Body of pancreas (tissue), 4 donors: Measurements from ENCODE around the gene TNFRSF8. TPM values are rescaled to one million over a fixed set of nuclear protein-coding genes. Genes with fewer than 3 reads are reported as not detected.

Experiments used
- ATAC-seq: fragments of 150-250 bp; one replicate; pipeline ENCODE4 v1.9.1; 2016
- DNase-seq, 4 donors: peaks; one replicate each; pipeline ENCODE4 v3.0.0-alpha.2; 2019
- H3K27ac ChIP-seq, 4 donors: fragments of 200-600 bp; sonication (generic); 1 replicate in 3 of 4; 2 replicates in 1 of 4; pipeline versions ENCODE4 v1.5.1 to v1.6.1; 2016 to 2019; ENCODE audit warnings: mild to moderate bottlenecking in 1 of 4, mixed read lengths in 1 of 4, moderate library complexity in 1 of 4
- H3K27me3 ChIP-seq, 2 donors: fragments of 200-600 bp; sonication (generic); one replicate each; pipeline ENCODE4 v1.6.0; 2016; ENCODE audit warnings: mild to moderate bottlenecking in 1 of 2
- H3K36me3 ChIP-seq, 2 donors: fragments of 200-600 bp; sonication (generic); replicated peaks in 1 of 2; 2 replicates each; pipeline ENCODE4 v1.5.1; 2016; ENCODE audit warnings: low read depth in 2 of 2; ENCODE audit not compliant: insufficient read depth in 1 of 2
- H3K4me1 ChIP-seq: fragments of 200-600 bp; sonication (generic); one replicate; pipeline ENCODE4 v1.6.0; 2016
- H3K4me3 ChIP-seq, 2 donors: fragments of 200-600 bp; sonication (generic); 1 replicate in 1 of 2; 2 replicates in 1 of 2; pipeline ENCODE4 v1.5.1; 2016 to 2019
- H3K9me3 ChIP-seq, 3 donors: fragments of 200-600 bp; sonication (generic); 1 replicate in 2 of 3; 2 replicates in 1 of 3; pipeline ENCODE4 v1.5.1; 2016
- CTCF ChIP-seq, 7 experiments: fragments of 450-650 bp in 4 of 7; fragments of 200-600 bp in 3 of 7; sonication (generic) in 3 of 7; IDR thresholded peaks; one replicate each; pipeline ENCODE4 v1.5.1; 2016 to 2019; ENCODE audit warnings: antibody characterized with exemption in 7 of 7
- POLR2A ChIP-seq, 3 donors: fragments of 450-650 bp; IDR thresholded peaks; one replicate each; pipeline ENCODE4 v1.6.1; 2016; ENCODE audit warnings: antibody characterized with exemption in 3 of 3, mild to moderate bottlenecking in 2 of 3
- WGBS, 2 donors: methylation state at CpG; one replicate each; pipeline ENCODE4 v1.1.5; 2017; 5-methylcytosine and 5-hydroxymethylcytosine counted together
- intact Hi-C: fragments of 100-400 bp; cut with DNase I; formaldehyde crosslinking; loops from one replicate; pipeline ENCODE4 v1.15.1; 2023
- total RNA-seq, 2 donors: library from RNA; depleted of rRNA; stranded (reverse); fragments of >200 nt; gene quantifications; one replicate each; pipeline ENCODE4 v1.1.0, GENCODE V29; 2016

TNFRSF8 gene
- total RNA-seq, 2 donors from 2014 or later, result not detected

- no peak for DNase-seq
- H3K27me3 ChIP-seq, result no peaks in the 10 kb centered on the region
- 64% methylated on average over 4 of the region's 4 CpGs; no CpG with 5 or more reads in 1 of the 2 donors for WGBS, 2 donors
- intact Hi-C loops, result no loop called here
- peaks cover 10% of the 10 kb centered on the region for H3K4me1 ChIP-seq
- no peak for ATAC-seq
- no peaks in the 10 kb centered on the region for H3K9me3 ChIP-seq
- no peak overlapping the region for H3K27ac ChIP-seq
- TF ChIP-seq CTCF (IDR thresholded peaks at IDR 0.05) (no peak), POLR2A (IDR thresholded peaks at IDR 0.05) (no peak)
- H3K36me3 ChIP-seq, result no peaks in the 10 kb centered on the region
- H3K4me3 ChIP-seq, result no peak overlapping the region
These were observed 123.5 kb downstream of the TNFRSF8 start for GRCh38 chr1:12186679-12186985.

GRCh38 chr1:12188115-12188514 is 125.0 kb downstream of the TNFRSF8 start:
- Histone ChIP-seq H3K4me1 (peaks cover 10% of the 10 kb centered on the region), H3K36me3 (no peaks in the 10 kb centered on the region), H3K27me3 (no peaks in the 10 kb centered on the region), H3K4me3 (no peak overlapping the region), H3K27ac (no peak overlapping the region), H3K9me3 (no peaks in the 10 kb centered on the region)
- ATAC-seq (no peak), DNase-seq (no peak)
- WGBS, 2 donors, result 11 to 22% methylated on average over 2 to 3 of the region's 3 CpGs
- intact Hi-C loops, result no loop called here
- TF ChIP-seq POLR2A (IDR thresholded peaks at IDR 0.05) (no peak), CTCF (IDR thresholded peaks at IDR 0.05) (no peak)

GRCh38 chr1:12188657-12189327 is 125.7 kb downstream of the TNFRSF8 start:
- H3K9me3 ChIP-seq, result no peaks in the 10 kb centered on the region
- no peaks in the 10 kb centered on the region for H3K27me3 ChIP-seq
- no peak for DNase-seq
- no peaks in the 10 kb centered on the region for H3K36me3 ChIP-seq
- intact Hi-C loops, result no loop called here
- H3K4me3 ChIP-seq, result no peak overlapping the region
- TF ChIP-seq POLR2A (IDR thresholded peaks at IDR 0.05), result no peak
- no peak for TF ChIP-seq CTCF (IDR thresholded peaks at IDR 0.05)
- H3K4me1 ChIP-seq, result peaks cover 10% of the 10 kb centered on the region
- no peak for ATAC-seq
- no peak overlapping the region for H3K27ac ChIP-seq
- WGBS, 2 donors, result 58 to 72% methylated on average over 12 to 13 of the region's 13 CpGs

- ATAC-seq (no peak), DNase-seq (no peak)
- Histone ChIP-seq H3K4me3 (no peak overlapping the region), H3K27ac (no peak overlapping the region), H3K9me3 (no peaks in the 10 kb centered on the region), H3K27me3 (no peaks in the 10 kb centered on the region), H3K4me1 (peaks cover 9% of the 10 kb centered on the region), H3K36me3 (no peaks in the 10 kb centered on the region)
- 45 to 53% methylated on average over 3 to 5 of the region's 5 CpGs for WGBS, 2 donors
- intact Hi-C loops, result no loop called here
- TF ChIP-seq CTCF (IDR thresholded peaks at IDR 0.05) (no peak), POLR2A (IDR thresholded peaks at IDR 0.05) (no peak)
These were observed 126.2 kb downstream of the TNFRSF8 start for GRCh38 chr1:12189328-12189682.
